ENCODE results near the gene AATK. TPM values are rescaled to one million over a fixed set of nuclear protein-coding genes. Genes with fewer than 3 reads are reported as not detected.
A peak's percentile ranks its signal among the peaks of the same experiment; 100 is the strongest.
"Not testable (repeated sequence)": the region's sequence is repeated elsewhere in the genome, so short reads cannot be mapped to it uniquely, and the experiment has no call there.

AATK gene
- total and polyA plus RNA-seq, 8 donors = 13.3 to 48.5 (median 19.4) TPM

GRCh38 chr17:81083125-81083765 is 82.8 kb downstream of the AATK start:
- intact Hi-C loops (cut with DNase I) = no loop called here
- DNase-seq (peak in 3 of 4 donors; percentile 60 to 90 (median 83)), ATAC-seq (peak; percentile 75)
- H3K36me3 ChIP-seq = peaks cover 0 to 36% of the 10 kb centered on the region in 2 donors
- no peak overlapping the region for H3K4me3 ChIP-seq
- no peaks in the 10 kb centered on the region for H3K9me3 ChIP-seq
- peaks cover 26 to 37% of the 10 kb centered on the region in 2 donors for H3K4me1 ChIP-seq
- H3K27me3 ChIP-seq = no peaks in the 10 kb centered on the region
- TF ChIP-seq CTCF (IDR thresholded peaks at IDR 0.05) = no peak
- peak overlapping the region; percentile 65 to 85 for H3K27ac ChIP-seq

- Histone ChIP-seq H3K27me3 (no peaks in the 10 kb centered on the region), H3K9me3 (no peaks in the 10 kb centered on the region), H3K4me1 (peaks cover 26 to 37% of the 10 kb centered on the region in 2 donors), H3K4me3 (no peak overlapping the region), H3K36me3 (peaks cover 0 to 28% of the 10 kb centered on the region in 2 donors), H3K27ac (peak overlapping the region; percentile 65 to 85)
- intact Hi-C loops (cut with DNase I) = no loop called here
- DNase-seq = peak in 1 of 4 donors; percentile 73
- no peak for TF ChIP-seq CTCF (IDR thresholded peaks at IDR 0.05)
- ATAC-seq = peak; percentile 74
Observed at GRCh38 chr17:81082177-81083073, 83.6 kb downstream of the AATK start.

GRCh38 chr17:81081222-81082176 is 84.5 kb downstream of the AATK start:
- Histone ChIP-seq H3K27me3 (no peaks in the 10 kb centered on the region), H3K27ac (peak overlapping the region; percentile 65 to 85), H3K4me3 (no peak overlapping the region), H3K4me1 (peaks cover 26 to 37% of the 10 kb centered on the region in 2 donors), H3K36me3 (peaks cover 0 to 23% of the 10 kb centered on the region in 2 donors), H3K9me3 (no peaks in the 10 kb centered on the region)
- intact Hi-C loops (cut with DNase I) = no loop called here
- no peak for ATAC-seq
- no peak for TF ChIP-seq CTCF (IDR thresholded peaks at IDR 0.05)
- no peak for DNase-seq

GRCh38 chr17:81080019-81080418 is 86.0 kb downstream of the AATK start:
- peaks cover 26 to 37% of the 10 kb centered on the region in 2 donors for H3K4me1 ChIP-seq
- ATAC-seq (no peak), DNase-seq (no peak)
- intact Hi-C loops (cut with DNase I) = no loop called here
- no peak for TF ChIP-seq CTCF (IDR thresholded peaks at IDR 0.05)
- H3K36me3 ChIP-seq = peaks cover 0 to 9% of the 10 kb centered on the region in 2 donors
- H3K4me3 ChIP-seq = no peak overlapping the region
- no peaks in the 10 kb centered on the region for H3K9me3 ChIP-seq
- H3K27me3 ChIP-seq = no peaks in the 10 kb centered on the region
- no peak overlapping the region for H3K27ac ChIP-seq

GRCh38 chr17:81078026-81078913 is 87.8 kb downstream of the AATK start:
- H3K4me3 ChIP-seq; H3K27ac ChIP-seq; intact Hi-C loops (cut with DNase I); H3K36me3 ChIP-seq; ATAC-seq; DNase-seq; H3K9me3 ChIP-seq; H3K27me3 ChIP-seq: not testable (repeated sequence)
- peaks cover 19 to 31% of the 10 kb centered on the region in 2 donors for H3K4me1 ChIP-seq

All from left lung (tissue), 10 donors.